K562 (cell line): ENCODE measurements around the gene FRMD5. TPM values are rescaled to one million over a fixed set of nuclear protein-coding genes. Genes with fewer than 3 reads are reported as not detected.

Experiments
- ADNP ChIP-seq: fragments of 200-800 bp; sonication (Bioruptor generic); IDR thresholded peaks from 2 replicates; pipeline ENCODE4 v1.6.1; 2016; ENCODE audit warnings: missing genetic modification characterization, missing compliant biosample characterization
- LCOR ChIP-seq: sonication (generic); formaldehyde crosslinking; IDR thresholded peaks from 2 replicates; pipeline ENCODE4 v1.8.0; 2022; ENCODE audit warnings: mild to moderate bottlenecking, missing genetic modification reagents
- MECOM ChIP-seq: fragments of 250-450 bp; sonication (Bioruptor Pico); IDR thresholded peaks from 2 replicates; pipeline ENCODE4 v1.8.0; 2022; ENCODE audit warnings: inconsistent platforms
- NFRKB ChIP-seq: fragments of 450-650 bp; IDR thresholded peaks from 2 replicates; pipeline ENCODE4 v1.6.1; 2016; ENCODE audit warnings: low read depth
- NR2C2 ChIP-seq, 2 experiments: fragments of 200-800 bp in 1 of 2; sonication (Bioruptor generic) in 1 of 2; sonication (generic) in 1 of 2; formaldehyde crosslinking in 1 of 2; IDR thresholded peaks; 2 replicates each; pipeline versions ENCODE4 v1.6.1 to v1.8.0; 2016 to 2022; ENCODE audit warnings: mild to moderate bottlenecking in 1 of 2, missing compliant biosample characterization in 1 of 2, missing genetic modification characterization in 1 of 2, missing genetic modification reagents in 1 of 2
- PRMT5 ChIP-seq: sonication (generic); formaldehyde crosslinking; IDR thresholded peaks from 2 replicates; pipeline ENCODE4 v1.5.0; 2020; ENCODE audit warnings: missing genetic modification reagents
- TOE1 ChIP-seq, 2 experiments: fragments of 450-650 bp in 1 of 2; sonication (generic) in 1 of 2; formaldehyde crosslinking in 1 of 2; IDR thresholded peaks; 2 replicates each; pipeline versions ENCODE4 v1.7.1 to v1.8.0; 2016 to 2022; ENCODE audit warnings: borderline replicate concordance in 2 of 2, mild to moderate bottlenecking in 2 of 2, antibody characterized with exemption in 1 of 2, inconsistent platforms in 1 of 2, low read depth in 1 of 2, missing genetic modification reagents in 1 of 2, moderate library complexity in 1 of 2
- ZNF586 ChIP-seq: fragments of 450-650 bp; formaldehyde crosslinking; conservative IDR thresholded peaks from 2 replicates; pipeline ENCODE4 v1.4.0; 2020; ENCODE audit warnings: mild to moderate bottlenecking, moderate library complexity
- polyA plus RNA-seq, 8 experiments: library from polyadenylated mRNA; depleted of rRNA in 4 of 8; stranded (reverse) in 5 of 8; unstranded in 3 of 8; fragments of >200 nt; fragmentation: Nextera tagmentation in 2 of 8; fragmentation: Illumina TruSeq in 1 of 8; extraction: Ambion mirVana in 2 of 8; extraction: Trizol in 1 of 8; gene quantifications; 2 replicates each; pipeline versions ENCODE4 v1.2.1 to v1.2.3, GENCODE V29; 2011 to 2014; ENCODE audit warnings: inconsistent platforms in 1 of 8, missing spikeins in 1 of 8
- total RNA-seq, 7 experiments: library from RNA; depleted of rRNA in 6 of 7; stranded (reverse); fragments of >200 nt in 6 of 7; fragmentation: Illumina TruSeq in 2 of 7; extraction: Trizol in 2 of 7; gene quantifications; 2 replicates each; pipeline versions ENCODE4 v1.2.1 to v1.2.3, GENCODE V29; 2011 to 2021; ENCODE audit warnings: low replicate concordance in 1 of 7
- TF ChIP-seq, protein P1 (sequence below): sonication (generic); formaldehyde crosslinking; IDR thresholded peaks from 2 replicates; pipeline ENCODE4 v1.8.0; 2023; ENCODE audit warnings: missing genetic modification reagents, mild to moderate bottlenecking, borderline replicate concordance
- TF ChIP-seq, protein P2 (sequence below): sonication (generic); formaldehyde crosslinking; IDR thresholded peaks from 2 replicates; pipeline ENCODE4 v1.8.0; 2022; ENCODE audit warnings: missing genetic modification reagents, mild to moderate bottlenecking, moderate library complexity, borderline replicate concordance
- TF ChIP-seq, protein P3 (sequence below): sonication (generic); formaldehyde crosslinking; IDR thresholded peaks from 2 replicates; pipeline ENCODE4 v1.8.0; 2022; ENCODE audit warnings: mild to moderate bottlenecking, missing genetic modification reagents, borderline replicate concordance
- TF ChIP-seq, protein P4 (sequence below): fragments of 200-800 bp; sonication (Bioruptor generic); IDR thresholded peaks from 2 replicates; pipeline ENCODE4 v1.6.1; 2017; ENCODE audit warnings: missing genetic modification characterization, missing compliant biosample characterization
- TF ChIP-seq, protein P5 (sequence below): sonication (generic); formaldehyde crosslinking; IDR thresholded peaks from 2 replicates; pipeline ENCODE4 v1.5.0; 2020; ENCODE audit warnings: missing genetic modification reagents

The FRMD5 gene
- total and polyA plus RNA-seq, 9 of the 15 experiments (the other 6 are each of a cell fraction or from before 2014, with no cell fraction given): 0.13 to 0.38 TPM; not detected in 7

DNA sequence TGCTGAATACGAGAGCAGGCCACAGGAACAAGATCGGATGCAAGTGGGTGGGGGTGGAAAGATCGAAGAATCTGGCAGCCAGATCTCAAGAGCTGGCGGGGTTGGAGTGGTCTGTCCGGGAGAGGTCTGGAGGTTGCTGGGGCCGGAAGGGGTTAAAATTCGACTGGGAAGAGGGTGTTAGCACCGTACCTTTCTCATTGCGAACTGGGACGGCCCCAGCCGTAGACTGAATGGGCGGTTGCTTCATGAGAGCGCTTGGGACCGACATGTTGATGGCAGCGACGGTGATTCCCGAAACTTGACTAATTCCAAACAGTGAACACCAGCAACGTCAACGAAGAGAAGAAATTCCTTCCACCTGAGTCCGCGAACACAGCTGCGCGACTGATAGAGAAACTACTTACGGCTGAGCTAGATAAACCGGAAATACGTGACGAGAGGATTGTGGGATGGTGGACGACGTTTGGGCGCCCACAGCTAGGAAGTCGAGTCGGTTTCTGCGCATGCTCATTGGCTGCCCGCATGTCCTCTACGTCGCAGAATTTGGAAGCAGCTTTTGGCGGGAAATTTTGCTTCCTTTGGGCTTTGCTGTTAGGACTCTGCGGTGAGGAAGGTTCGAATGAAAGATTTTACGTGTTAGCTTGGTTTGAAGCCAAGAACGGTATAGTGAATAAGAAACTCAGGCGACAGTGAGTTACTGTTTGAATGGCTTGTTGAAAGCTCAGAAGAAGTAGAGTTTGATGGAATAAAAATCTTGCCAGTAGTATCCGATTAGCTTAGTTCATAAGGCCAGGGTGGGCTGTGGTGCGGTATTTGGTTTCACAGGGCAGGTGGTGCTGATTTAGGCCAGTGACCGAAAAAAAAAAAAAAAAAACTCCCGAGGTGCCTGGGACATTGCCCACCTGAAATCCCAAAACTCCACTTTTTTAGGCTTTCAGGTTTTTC, 370.5 kb downstream of the FRMD5 start, which contains the start of gene MFAP1 (continued):
- TF ChIP-seq, protein P1, sequence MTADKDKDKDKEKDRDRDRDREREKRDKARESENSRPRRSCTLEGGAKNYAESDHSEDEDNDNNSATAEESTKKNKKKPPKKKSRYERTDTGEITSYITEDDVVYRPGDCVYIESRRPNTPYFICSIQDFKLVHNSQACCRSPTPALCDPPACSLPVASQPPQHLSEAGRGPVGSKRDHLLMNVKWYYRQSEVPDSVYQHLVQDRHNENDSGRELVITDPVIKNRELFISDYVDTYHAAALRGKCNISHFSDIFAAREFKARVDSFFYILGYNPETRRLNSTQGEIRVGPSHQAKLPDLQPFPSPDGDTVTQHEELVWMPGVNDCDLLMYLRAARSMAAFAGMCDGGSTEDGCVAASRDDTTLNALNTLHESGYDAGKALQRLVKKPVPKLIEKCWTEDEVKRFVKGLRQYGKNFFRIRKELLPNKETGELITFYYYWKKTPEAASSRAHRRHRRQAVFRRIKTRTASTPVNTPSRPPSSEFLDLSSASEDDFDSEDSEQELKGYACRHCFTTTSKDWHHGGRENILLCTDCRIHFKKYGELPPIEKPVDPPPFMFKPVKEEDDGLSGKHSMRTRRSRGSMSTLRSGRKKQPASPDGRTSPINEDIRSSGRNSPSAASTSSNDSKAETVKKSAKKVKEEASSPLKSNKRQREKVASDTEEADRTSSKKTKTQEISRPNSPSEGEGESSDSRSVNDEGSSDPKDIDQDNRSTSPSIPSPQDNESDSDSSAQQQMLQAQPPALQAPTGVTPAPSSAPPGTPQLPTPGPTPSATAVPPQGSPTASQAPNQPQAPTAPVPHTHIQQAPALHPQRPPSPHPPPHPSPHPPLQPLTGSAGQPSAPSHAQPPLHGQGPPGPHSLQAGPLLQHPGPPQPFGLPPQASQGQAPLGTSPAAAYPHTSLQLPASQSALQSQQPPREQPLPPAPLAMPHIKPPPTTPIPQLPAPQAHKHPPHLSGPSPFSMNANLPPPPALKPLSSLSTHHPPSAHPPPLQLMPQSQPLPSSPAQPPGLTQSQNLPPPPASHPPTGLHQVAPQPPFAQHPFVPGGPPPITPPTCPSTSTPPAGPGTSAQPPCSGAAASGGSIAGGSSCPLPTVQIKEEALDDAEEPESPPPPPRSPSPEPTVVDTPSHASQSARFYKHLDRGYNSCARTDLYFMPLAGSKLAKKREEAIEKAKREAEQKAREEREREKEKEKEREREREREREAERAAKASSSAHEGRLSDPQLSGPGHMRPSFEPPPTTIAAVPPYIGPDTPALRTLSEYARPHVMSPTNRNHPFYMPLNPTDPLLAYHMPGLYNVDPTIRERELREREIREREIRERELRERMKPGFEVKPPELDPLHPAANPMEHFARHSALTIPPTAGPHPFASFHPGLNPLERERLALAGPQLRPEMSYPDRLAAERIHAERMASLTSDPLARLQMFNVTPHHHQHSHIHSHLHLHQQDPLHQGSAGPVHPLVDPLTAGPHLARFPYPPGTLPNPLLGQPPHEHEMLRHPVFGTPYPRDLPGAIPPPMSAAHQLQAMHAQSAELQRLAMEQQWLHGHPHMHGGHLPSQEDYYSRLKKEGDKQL (CRISPR knock-in tag): no peak
- TF ChIP-seq NFRKB (peak; percentile 89), LCOR (CRISPR knock-in tag) (peak; percentile 99), TOE1 (IDR thresholded peaks at IDR 0.05; ENCODE audit: borderline replicate concordance) (peak; percentile 67), TOE1 (CRISPR knock-in tag; IDR thresholded peaks at IDR 0.05; ENCODE audit: borderline replicate concordance, low read depth) (0 out of 2 replicates have a peak, but pooled peaks have one; percentile 21), ZNF586 (CRISPR knock-in tag) (no peak), MECOM (CRISPR knock-in tag) (no peak), PRMT5 (CRISPR knock-in tag) (no peak), NR2C2 (CRISPR knock-in tag; IDR thresholded peaks at IDR 0.05) (peak; percentile 48; the same call in 1 of the 2 replicates), NR2C2 (tag; IDR thresholded peaks at IDR 0.05) (peak; percentile 66), ADNP (tag) (no peak)
- TF ChIP-seq, protein P2, sequence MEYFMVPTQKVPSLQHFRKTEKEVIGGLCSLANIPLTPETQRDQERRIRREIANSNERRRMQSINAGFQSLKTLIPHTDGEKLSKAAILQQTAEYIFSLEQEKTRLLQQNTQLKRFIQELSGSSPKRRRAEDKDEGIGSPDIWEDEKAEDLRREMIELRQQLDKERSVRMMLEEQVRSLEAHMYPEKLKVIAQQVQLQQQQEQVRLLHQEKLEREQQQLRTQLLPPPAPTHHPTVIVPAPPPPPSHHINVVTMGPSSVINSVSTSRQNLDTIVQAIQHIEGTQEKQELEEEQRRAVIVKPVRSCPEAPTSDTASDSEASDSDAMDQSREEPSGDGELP (CRISPR knock-in tag): peak; percentile 97
- TF ChIP-seq, protein P3, sequence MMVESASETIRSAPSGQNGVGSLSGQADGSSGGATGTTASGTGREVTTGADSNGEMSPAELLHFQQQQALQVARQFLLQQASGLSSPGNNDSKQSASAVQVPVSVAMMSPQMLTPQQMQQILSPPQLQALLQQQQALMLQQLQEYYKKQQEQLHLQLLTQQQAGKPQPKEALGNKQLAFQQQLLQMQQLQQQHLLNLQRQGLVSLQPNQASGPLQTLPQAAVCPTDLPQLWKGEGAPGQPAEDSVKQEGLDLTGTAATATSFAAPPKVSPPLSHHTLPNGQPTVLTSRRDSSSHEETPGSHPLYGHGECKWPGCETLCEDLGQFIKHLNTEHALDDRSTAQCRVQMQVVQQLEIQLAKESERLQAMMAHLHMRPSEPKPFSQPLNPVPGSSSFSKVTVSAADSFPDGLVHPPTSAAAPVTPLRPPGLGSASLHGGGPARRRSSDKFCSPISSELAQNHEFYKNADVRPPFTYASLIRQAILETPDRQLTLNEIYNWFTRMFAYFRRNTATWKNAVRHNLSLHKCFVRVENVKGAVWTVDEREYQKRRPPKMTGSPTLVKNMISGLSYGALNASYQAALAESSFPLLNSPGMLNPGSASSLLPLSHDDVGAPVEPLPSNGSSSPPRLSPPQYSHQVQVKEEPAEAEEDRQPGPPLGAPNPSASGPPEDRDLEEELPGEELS: no peak; the same call in 1 of the 2 replicates
- TF ChIP-seq, protein P4, sequence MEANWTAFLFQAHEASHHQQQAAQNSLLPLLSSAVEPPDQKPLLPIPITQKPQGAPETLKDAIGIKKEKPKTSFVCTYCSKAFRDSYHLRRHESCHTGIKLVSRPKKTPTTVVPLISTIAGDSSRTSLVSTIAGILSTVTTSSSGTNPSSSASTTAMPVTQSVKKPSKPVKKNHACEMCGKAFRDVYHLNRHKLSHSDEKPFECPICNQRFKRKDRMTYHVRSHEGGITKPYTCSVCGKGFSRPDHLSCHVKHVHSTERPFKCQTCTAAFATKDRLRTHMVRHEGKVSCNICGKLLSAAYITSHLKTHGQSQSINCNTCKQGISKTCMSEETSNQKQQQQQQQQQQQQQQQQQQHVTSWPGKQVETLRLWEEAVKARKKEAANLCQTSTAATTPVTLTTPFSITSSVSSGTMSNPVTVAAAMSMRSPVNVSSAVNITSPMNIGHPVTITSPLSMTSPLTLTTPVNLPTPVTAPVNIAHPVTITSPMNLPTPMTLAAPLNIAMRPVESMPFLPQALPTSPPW (CRISPR knock-in tag): peak; percentile 32
- TF ChIP-seq, protein P5, sequence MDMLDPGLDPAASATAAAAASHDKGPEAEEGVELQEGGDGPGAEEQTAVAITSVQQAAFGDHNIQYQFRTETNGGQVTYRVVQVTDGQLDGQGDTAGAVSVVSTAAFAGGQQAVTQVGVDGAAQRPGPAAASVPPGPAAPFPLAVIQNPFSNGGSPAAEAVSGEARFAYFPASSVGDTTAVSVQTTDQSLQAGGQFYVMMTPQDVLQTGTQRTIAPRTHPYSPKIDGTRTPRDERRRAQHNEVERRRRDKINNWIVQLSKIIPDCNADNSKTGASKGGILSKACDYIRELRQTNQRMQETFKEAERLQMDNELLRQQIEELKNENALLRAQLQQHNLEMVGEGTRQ (CRISPR knock-in tag): no peak
